ENCODE data around the gene L3MBTL4. TPM values are rescaled to one million over a fixed set of nuclear protein-coding genes. Genes with fewer than 3 reads are reported as not detected.

The L3MBTL4 gene
- total and polyA plus RNA-seq, 7 donors, result 0.04 to 1.3 (median 0.22) TPM

DNA sequence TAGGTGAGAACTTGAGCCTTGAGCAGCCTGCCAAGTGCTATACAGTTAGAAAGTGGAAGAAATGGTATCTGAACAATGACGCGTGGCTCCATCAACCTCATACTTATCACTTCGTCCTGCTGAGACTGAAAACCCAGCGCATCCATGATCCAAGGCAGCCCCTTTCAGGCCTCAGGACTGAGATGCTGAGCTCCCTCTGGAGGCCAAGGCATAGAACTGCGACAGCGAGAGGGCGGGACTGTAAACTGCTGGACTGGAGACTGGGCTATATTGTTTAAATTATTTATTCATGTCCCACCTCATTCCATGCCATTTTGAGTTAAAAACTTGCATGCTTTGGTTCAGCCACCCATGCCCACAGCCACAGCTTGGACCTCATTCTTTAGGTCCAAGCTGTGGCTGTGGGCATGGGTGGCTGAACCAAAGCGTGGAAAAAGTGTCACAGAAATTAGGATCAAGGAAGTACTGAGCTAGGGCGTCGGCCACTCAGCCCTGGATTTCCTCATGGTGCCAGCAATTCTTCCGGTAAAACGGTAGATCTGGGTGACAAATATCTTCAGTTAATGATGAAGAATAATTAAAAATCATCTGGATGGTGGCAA, 195.5 kb downstream of the L3MBTL4 start:
- no peak for DNase-seq
- TF ChIP-seq, protein P1, sequence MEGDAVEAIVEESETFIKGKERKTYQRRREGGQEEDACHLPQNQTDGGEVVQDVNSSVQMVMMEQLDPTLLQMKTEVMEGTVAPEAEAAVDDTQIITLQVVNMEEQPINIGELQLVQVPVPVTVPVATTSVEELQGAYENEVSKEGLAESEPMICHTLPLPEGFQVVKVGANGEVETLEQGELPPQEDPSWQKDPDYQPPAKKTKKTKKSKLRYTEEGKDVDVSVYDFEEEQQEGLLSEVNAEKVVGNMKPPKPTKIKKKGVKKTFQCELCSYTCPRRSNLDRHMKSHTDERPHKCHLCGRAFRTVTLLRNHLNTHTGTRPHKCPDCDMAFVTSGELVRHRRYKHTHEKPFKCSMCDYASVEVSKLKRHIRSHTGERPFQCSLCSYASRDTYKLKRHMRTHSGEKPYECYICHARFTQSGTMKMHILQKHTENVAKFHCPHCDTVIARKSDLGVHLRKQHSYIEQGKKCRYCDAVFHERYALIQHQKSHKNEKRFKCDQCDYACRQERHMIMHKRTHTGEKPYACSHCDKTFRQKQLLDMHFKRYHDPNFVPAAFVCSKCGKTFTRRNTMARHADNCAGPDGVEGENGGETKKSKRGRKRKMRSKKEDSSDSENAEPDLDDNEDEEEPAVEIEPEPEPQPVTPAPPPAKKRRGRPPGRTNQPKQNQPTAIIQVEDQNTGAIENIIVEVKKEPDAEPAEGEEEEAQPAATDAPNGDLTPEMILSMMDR (IDR thresholded peaks at IDR 0.05), result peak; percentile 29
- no peak for ATAC-seq
- intact Hi-C loops (cut with DNase I), result no loop called here
- Histone ChIP-seq H3K9me3 (no peaks in the 10 kb centered on the region), H3K27ac (no peak overlapping the region), H3K4me3 (no peak overlapping the region), H3K4me1 (no peaks in the 10 kb centered on the region), H3K27me3 (ENCODE audit: insufficient read depth in 3 of 3, low read length in 2 of 3) (no peaks in the 10 kb centered on the region), H3K36me3 (ENCODE audit: insufficient read depth in 1 of 2, low read depth in 1 of 2) (no peaks in the 10 kb centered on the region)
- 37 to 50% (median 44%) methylated on average over 12 of the region's 12 CpGs for WGBS, 3 donors

- DNase-seq (no peak), ATAC-seq (no peak)
- no peak overlapping the region for H3K4me3 ChIP-seq
- 69 to 79% (median 74%) methylated on average over 2 of the region's 2 CpGs for WGBS, 3 donors
- H3K9me3 ChIP-seq, result no peaks in the 10 kb centered on the region
- no peak overlapping the region for H3K27ac ChIP-seq
- H3K27me3 ChIP-seq (ENCODE audit: insufficient read depth in 3 of 3, low read length in 2 of 3), result no peaks in the 10 kb centered on the region
- intact Hi-C loops (cut with DNase I), result no loop called here
- TF ChIP-seq, protein P1 (IDR thresholded peaks at IDR 0.05), result no peak
- H3K36me3 ChIP-seq (ENCODE audit: insufficient read depth in 1 of 2, low read depth in 1 of 2), result no peaks in the 10 kb centered on the region
- H3K4me1 ChIP-seq, result no peaks in the 10 kb centered on the region
Observed at GRCh38 chr18:6215888-6216287, 198.8 kb downstream of the L3MBTL4 start.

GRCh38 chr18:6211174-6211504, 203.6 kb downstream of the L3MBTL4 start:
- intact Hi-C loops (cut with DNase I), result no loop called here
- ATAC-seq (no peak), DNase-seq (no peak)
- H3K4me1 ChIP-seq, result no peaks in the 10 kb centered on the region
- WGBS, 3 donors, result 87 to 93% (median 89%) methylated on average over 1 of the region's 1 CpG
- no peaks in the 10 kb centered on the region for H3K9me3 ChIP-seq
- H3K4me3 ChIP-seq, result no peak overlapping the region
- H3K27me3 ChIP-seq (ENCODE audit: insufficient read depth in 3 of 3, low read length in 2 of 3), result no peaks in the 10 kb centered on the region
- TF ChIP-seq, protein P1 (IDR thresholded peaks at IDR 0.05), result no peak
- H3K36me3 ChIP-seq (ENCODE audit: insufficient read depth in 1 of 2, low read depth in 1 of 2), result no peaks in the 10 kb centered on the region
- no peak overlapping the region for H3K27ac ChIP-seq

GRCh38 chr18:6210349-6211173, 204.2 kb downstream of the L3MBTL4 start:
- WGBS, 3 donors, result 70 to 79% (median 74%) methylated on average over 3 of the region's 3 CpGs
- Histone ChIP-seq H3K4me1 (no peaks in the 10 kb centered on the region), H3K4me3 (no peak overlapping the region), H3K36me3 (ENCODE audit: insufficient read depth in 1 of 2, low read depth in 1 of 2) (no peaks in the 10 kb centered on the region), H3K9me3 (no peaks in the 10 kb centered on the region), H3K27me3 (ENCODE audit: insufficient read depth in 3 of 3, low read length in 2 of 3) (no peaks in the 10 kb centered on the region), H3K27ac (no peak overlapping the region)
- TF ChIP-seq, protein P1 (IDR thresholded peaks at IDR 0.05), result no peak
- DNase-seq (no peak), ATAC-seq (no peak)
- intact Hi-C loops (cut with DNase I), result no loop called here
